ENCODE results near the gene UNC13D. TPM values are rescaled to one million over a fixed set of nuclear protein-coding genes. Genes with fewer than 3 reads are reported as not detected.

The UNC13D gene
- total RNA-seq, 3 donors from 2014 or later: 18.4 to 40.2 (median 23.0) TPM

- Histone ChIP-seq H3K36me3 (ENCODE audit: low read depth) (no peaks in the 10 kb centered on the region), H3K4me1 (ENCODE audit: low read depth) (peaks cover 21% of the 10 kb centered on the region), H3K9me3 (no peaks in the 10 kb centered on the region), H3K4me3 (no peak overlapping the region)
- no peak for ATAC-seq
- intact Hi-C loops (cut with DNase I, micrococcal nuclease): no loop called here
- no peak for TF ChIP-seq CTCF (IDR thresholded peaks at IDR 0.05)
- no peak for DNase-seq
These were observed 36.1 kb upstream of the UNC13D start for GRCh38 chr17:75880266-75880665.

- H3K4me3 ChIP-seq: peak within 1 kb of the TSS; percentile 51
- TF ChIP-seq CTCF (IDR thresholded peaks at IDR 0.05): no peak
- peak; percentile 37 for ATAC-seq
- peak; percentile 67 to 84 (median 79) for DNase-seq
- no peaks in the 10 kb centered on the region for H3K36me3 ChIP-seq (ENCODE audit: low read depth)
- peaks cover 31% of the 10 kb centered on the region for H3K4me1 ChIP-seq (ENCODE audit: low read depth)
- intact Hi-C loops (cut with DNase I, micrococcal nuclease): no loop called here
- no peaks in the 10 kb centered on the region for H3K9me3 ChIP-seq
These were observed 34.2 kb upstream of the UNC13D start, which contains the start of gene TRIM47 for GRCh38 chr17:75878174-75878998. Gene TRIM47 (minus strand): TSS chr17:75878581. CDS start chr17:75878548, 33 bp downstream.

- Histone ChIP-seq H3K4me1 (ENCODE audit: low read depth) (peaks cover 37% of the 10 kb centered on the region), H3K4me3 (peak overlapping the region; percentile 51), H3K36me3 (ENCODE audit: low read depth) (no peaks in the 10 kb centered on the region), H3K9me3 (no peaks in the 10 kb centered on the region)
- DNase-seq (peak; percentile 83 to 92 (median 90)), ATAC-seq (peak; percentile 72)
- peak; percentile 54 for TF ChIP-seq CTCF (IDR thresholded peaks at IDR 0.05)
- intact Hi-C loops (cut with DNase I, micrococcal nuclease): no loop called here
These were observed 33.6 kb upstream of the UNC13D start for GRCh38 chr17:75877752-75878173.

GRCh38 chr17:75876938-75877751 lies 32.9 kb upstream of the UNC13D start:
- peak; percentile 85 to 91 (median 88) for DNase-seq
- Histone ChIP-seq H3K4me1 (ENCODE audit: low read depth) (peaks cover 42% of the 10 kb centered on the region), H3K4me3 (peak overlapping the region; percentile 51), H3K36me3 (ENCODE audit: low read depth) (no peaks in the 10 kb centered on the region), H3K9me3 (no peaks in the 10 kb centered on the region)
- ATAC-seq: peak; percentile 42
- no peak for TF ChIP-seq CTCF (IDR thresholded peaks at IDR 0.05)
- intact Hi-C loops (cut with DNase I, micrococcal nuclease): no loop called here

GRCh38 chr17:75876190-75876937 lies 32.2 kb upstream of the UNC13D start:
- intact Hi-C loops (cut with DNase I, micrococcal nuclease): no loop called here
- no peak overlapping the region for H3K4me3 ChIP-seq
- TF ChIP-seq CTCF (IDR thresholded peaks at IDR 0.05): no peak
- ATAC-seq: peak; percentile 69
- peak; percentile 81 to 93 (median 87) for DNase-seq
- H3K4me1 ChIP-seq (ENCODE audit: low read depth): peaks cover 42% of the 10 kb centered on the region
- no peaks in the 10 kb centered on the region for H3K36me3 ChIP-seq (ENCODE audit: low read depth)
- no peaks in the 10 kb centered on the region for H3K9me3 ChIP-seq

Measured in mucosa of descending colon (tissue), 3 donors.